Liver (tissue), 9 donors: ENCODE measurements around the gene CCDC97. TPM values are rescaled to one million over a fixed set of nuclear protein-coding genes. Genes with fewer than 3 reads are reported as not detected.

Source experiments
- DNase-seq: peaks from one replicate; pipeline ENCODE4 v3.0.0-alpha.2; 2017; ENCODE audit warnings: low spot score
- H3K27ac ChIP-seq, 2 donors: one replicate each; pipeline ENCODE4 v1.7.0; 2013; ENCODE audit warnings: inconsistent platforms in 2 of 2, low read length in 2 of 2, control low read depth in 1 of 2, low read depth in 1 of 2, mild to moderate bottlenecking in 1 of 2
- H3K27me3 ChIP-seq, 4 donors: one replicate each; pipeline versions ENCODE4 v1.6.1 to v1.7.0; 2013; ENCODE audit warnings: low read length in 3 of 4, inconsistent platforms in 1 of 4, mild to moderate bottlenecking in 1 of 4, moderate library complexity in 1 of 4; ENCODE audit not compliant: control insufficient read depth in 4 of 4, insufficient read depth in 4 of 4
- H3K36me3 ChIP-seq, 4 donors: one replicate each; pipeline versions ENCODE4 v1.6.1 to v1.7.0; 2013; ENCODE audit warnings: low read length in 3 of 4, mild to moderate bottlenecking in 3 of 4, low read depth in 1 of 4, moderate library complexity in 1 of 4; ENCODE audit not compliant: control insufficient read depth in 4 of 4, insufficient read depth in 3 of 4
- H3K4me1 ChIP-seq, 4 donors: one replicate each; pipeline versions ENCODE4 v1.6.1 to v1.7.0; 2013; ENCODE audit warnings: low read length in 3 of 4, mild to moderate bottlenecking in 3 of 4, moderate library complexity in 1 of 4; ENCODE audit not compliant: control insufficient read depth in 4 of 4, insufficient read depth in 4 of 4
- H3K4me3 ChIP-seq, 3 donors: one replicate each; pipeline versions ENCODE4 v1.6.1 to v1.7.0; 2013; ENCODE audit warnings: low read length in 3 of 3, control low read depth in 1 of 3, low read depth in 1 of 3, mild to moderate bottlenecking in 1 of 3
- H3K9ac ChIP-seq, 2 donors: one replicate each; pipeline ENCODE4 v1.7.0; 2013; ENCODE audit warnings: low read length in 2 of 2, mild to moderate bottlenecking in 2 of 2, moderate library complexity in 2 of 2, control low read depth in 1 of 2, low read depth in 1 of 2
- H3K9me3 ChIP-seq, 4 donors: one replicate each; pipeline versions ENCODE4 v1.6.1 to v1.7.0; 2013; ENCODE audit warnings: low read length in 3 of 4; ENCODE audit not compliant: control insufficient read depth in 4 of 4
- ATF3 ChIP-seq: IDR thresholded peaks from 2 replicates; pipeline ENCODE4 v1.6.1; 2016; ENCODE audit warnings: antibody characterized with exemption
- CTCF ChIP-seq: fragments of 150-350 bp; IDR thresholded peaks from 2 replicates; pipeline ENCODE4 v1.5.1; 2017; ENCODE audit warnings: improper control_type of control experiment, low read depth, low read length; ENCODE audit not compliant: missing input control
- EGR1 ChIP-seq, 2 donors: IDR thresholded peaks; 2 replicates each; pipeline ENCODE4 v1.6.1; 2016 to 2018; ENCODE audit warnings: antibody characterized with exemption in 2 of 2, low read depth in 2 of 2
- FOXA1 ChIP-seq: IDR thresholded peaks from 2 replicates; pipeline ENCODE4 v1.6.1; 2016; ENCODE audit warnings: antibody characterized with exemption
- FOXA2 ChIP-seq: IDR thresholded peaks from 2 replicates; pipeline ENCODE4 v1.6.1; 2016; ENCODE audit warnings: antibody characterized with exemption
- GABPA ChIP-seq, 2 donors: IDR thresholded peaks in 1 of 2; conservative IDR thresholded peaks in 1 of 2; 2 replicates each; pipeline ENCODE4 v1.6.1; 2016; ENCODE audit warnings: antibody characterized with exemption in 2 of 2, mild to moderate bottlenecking in 1 of 2, moderate library complexity in 1 of 2
- HNF4A ChIP-seq, 2 donors: conservative IDR thresholded peaks; 2 replicates each; pipeline ENCODE4 v1.6.1; 2016; ENCODE audit warnings: antibody characterized with exemption in 2 of 2, mild to moderate bottlenecking in 2 of 2
- HNF4G ChIP-seq: IDR thresholded peaks from 2 replicates; pipeline ENCODE4 v1.6.1; 2016; ENCODE audit warnings: antibody characterized with exemption
- NR2F2 ChIP-seq: IDR thresholded peaks from 2 replicates; pipeline ENCODE4 v1.6.1; 2016; ENCODE audit warnings: antibody characterized with exemption
- RAD21 ChIP-seq, 2 donors: IDR thresholded peaks; 2 replicates each; pipeline ENCODE4 v1.6.1; 2016; ENCODE audit warnings: antibody characterized with exemption in 2 of 2, mild to moderate bottlenecking in 2 of 2
- RXRA ChIP-seq, 2 donors: IDR thresholded peaks; 2 replicates each; pipeline ENCODE4 v1.6.1; 2017 to 2018; ENCODE audit warnings: antibody characterized with exemption in 2 of 2, mild to moderate bottlenecking in 1 of 2
- SP1 ChIP-seq: IDR thresholded peaks from 2 replicates; pipeline ENCODE4 v1.6.1; 2018; ENCODE audit warnings: antibody characterized with exemption, mild to moderate bottlenecking
- TAF1 ChIP-seq: conservative IDR thresholded peaks from 2 replicates; pipeline ENCODE4 v1.6.1; 2016; ENCODE audit warnings: antibody characterized with exemption, mild to moderate bottlenecking
- YY1 ChIP-seq: IDR thresholded peaks from 2 replicates; pipeline ENCODE4 v1.6.1; 2016; ENCODE audit warnings: antibody characterized with exemption, mild to moderate bottlenecking
- WGBS: extraction: QIAGEN DNeasy Blood & Tissue Kit; methylation state at CpG from one replicate; pipeline ENCODE4 v1.1.7; 2013; 5-methylcytosine and 5-hydroxymethylcytosine counted together
- polyA plus RNA-seq, 2 donors: library from polyadenylated mRNA; stranded (reverse) in 1 of 2; unstranded in 1 of 2; fragments of 200-250 nt in 1 of 2; fragments of >200 nt in 1 of 2; fragmentation: Nextera tagmentation in 1 of 2; extraction: Ambion mirVana in 1 of 2; gene quantifications; one replicate each; pipeline versions ENCODE4 v1.2.1 to v1.2.3, GENCODE V29; 2013 to 2015
- total RNA-seq, 2 donors: library from RNA; depleted of rRNA; stranded (reverse); fragments of >200 nt; gene quantifications; one replicate each; pipeline ENCODE4 v1.2.3, GENCODE V29; 2014
- TF ChIP-seq, protein P1 (sequence below): IDR thresholded peaks from 2 replicates; pipeline ENCODE4 v1.6.1; 2016; ENCODE audit warnings: antibody characterized with exemption
- TF ChIP-seq, protein P2 (sequence below): IDR thresholded peaks from 2 replicates; pipeline ENCODE4 v1.6.1; 2016; ENCODE audit warnings: antibody characterized with exemption
- donor health status: healthy.
- donor health status: healthy.
- donor health status: healthy.
- donor health status: healthy.
- donor health status: healthy.

Gene CCDC97
- total and polyA plus RNA-seq, 4 donors: 3.8 to 5.7 (median 5.3) TPM

- TF ChIP-seq, protein P1, sequence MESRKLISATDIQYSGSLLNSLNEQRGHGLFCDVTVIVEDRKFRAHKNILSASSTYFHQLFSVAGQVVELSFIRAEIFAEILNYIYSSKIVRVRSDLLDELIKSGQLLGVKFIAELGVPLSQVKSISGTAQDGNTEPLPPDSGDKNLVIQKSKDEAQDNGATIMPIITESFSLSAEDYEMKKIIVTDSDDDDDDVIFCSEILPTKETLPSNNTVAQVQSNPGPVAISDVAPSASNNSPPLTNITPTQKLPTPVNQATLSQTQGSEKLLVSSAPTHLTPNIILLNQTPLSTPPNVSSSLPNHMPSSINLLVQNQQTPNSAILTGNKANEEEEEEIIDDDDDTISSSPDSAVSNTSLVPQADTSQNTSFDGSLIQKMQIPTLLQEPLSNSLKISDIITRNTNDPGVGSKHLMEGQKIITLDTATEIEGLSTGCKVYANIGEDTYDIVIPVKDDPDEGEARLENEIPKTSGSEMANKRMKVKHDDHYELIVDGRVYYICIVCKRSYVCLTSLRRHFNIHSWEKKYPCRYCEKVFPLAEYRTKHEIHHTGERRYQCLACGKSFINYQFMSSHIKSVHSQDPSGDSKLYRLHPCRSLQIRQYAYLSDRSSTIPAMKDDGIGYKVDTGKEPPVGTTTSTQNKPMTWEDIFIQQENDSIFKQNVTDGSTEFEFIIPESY: peak; percentile 2
- peak in 1 of 2 donors; percentile 7 for TF ChIP-seq RAD21 (IDR thresholded peaks at IDR 0.05)
Measured at GRCh38 chr19:41363753-41364523, 54.0 kb downstream of the CCDC97 start, which contains the start of gene B9D2 (continued).

DNA sequence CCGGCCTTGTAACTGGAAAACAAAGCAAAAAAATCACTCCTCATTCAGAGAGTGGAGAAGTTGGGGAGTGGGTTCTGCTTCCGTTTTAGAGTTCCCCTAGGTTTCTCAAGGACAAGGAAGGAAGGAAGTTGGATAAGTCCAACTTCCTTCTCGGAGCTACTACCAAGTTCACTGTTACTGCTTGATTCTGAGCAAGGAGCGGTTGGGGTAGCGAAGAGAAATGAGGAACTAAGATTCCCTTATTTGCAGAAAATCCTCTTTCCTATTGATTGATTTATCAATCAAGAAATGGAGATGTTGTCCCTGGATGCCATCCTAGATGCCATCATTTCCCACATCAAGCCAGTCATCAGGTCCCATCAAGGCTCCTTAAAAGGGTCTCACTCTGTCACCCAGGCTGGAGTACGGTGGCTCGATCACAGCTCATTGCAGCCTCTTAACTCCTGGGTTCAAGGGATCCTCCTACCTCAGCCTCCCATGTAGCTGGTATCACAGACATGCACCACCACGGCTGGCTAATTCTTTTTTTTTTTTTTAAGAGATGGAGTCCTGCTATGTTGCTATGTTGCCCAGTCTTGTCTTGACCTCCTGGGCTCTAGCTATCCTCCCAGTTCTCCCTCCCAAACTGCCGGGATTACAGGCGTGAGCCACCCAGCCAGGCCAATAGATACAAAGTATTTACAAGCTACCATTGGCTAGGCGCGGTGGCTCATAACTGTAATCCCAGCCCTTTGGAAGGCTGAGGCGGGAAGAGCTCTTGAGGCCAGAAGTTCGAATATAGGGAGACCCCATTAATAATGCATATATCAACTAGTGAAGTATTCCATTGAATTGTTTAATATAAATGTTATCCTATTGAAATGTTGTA, 54.8 kb downstream of the CCDC97 start:
- TF ChIP-seq YY1 (peak; percentile 96), NR2F2 (peak; percentile 5), TAF1 (no peak), FOXA1 (no peak), HNF4G (no peak), FOXA2 (no peak), ATF3 (no peak), GABPA (IDR thresholded peaks at IDR 0.05 in 1 of 2, conservative IDR thresholded peaks at IDR 0.05 in 1 of 2) (peak in 1 of 2 donors; percentile 3), CTCF (no peak), RXRA (IDR thresholded peaks at IDR 0.05) (no peak), EGR1 (IDR thresholded peaks at IDR 0.05; ENCODE audit: low read depth in 2 of 2) (peak in 1 of 2 donors; percentile 3), HNF4A (conservative IDR thresholded peaks at IDR 0.05) (no peak), SP1 (no peak)
- TF ChIP-seq, protein P1: no peak
- TF ChIP-seq, protein P2, sequence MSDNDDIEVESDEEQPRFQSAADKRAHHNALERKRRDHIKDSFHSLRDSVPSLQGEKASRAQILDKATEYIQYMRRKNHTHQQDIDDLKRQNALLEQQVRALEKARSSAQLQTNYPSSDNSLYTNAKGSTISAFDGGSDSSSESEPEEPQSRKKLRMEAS: no peak
- no peaks in the 10 kb centered on the region for H3K27me3 ChIP-seq
- peak overlapping the region; percentile 75 to 96 (median 78) for H3K4me3 ChIP-seq
- no peaks in the 10 kb centered on the region for H3K36me3 ChIP-seq
- H3K27ac ChIP-seq: peak overlapping the region; percentile 95 to 99
- no peaks in the 10 kb centered on the region for H3K9me3 ChIP-seq
- DNase-seq: no peak
- H3K9ac ChIP-seq: peak overlapping the region in 1 of 2 donors; percentile 73
- 76% methylated on average over 14 of the region's 14 CpGs for WGBS
- H3K4me1 ChIP-seq: peaks cover 0 to 14% (median 9%) of the 10 kb centered on the region in 4 donors
